Astrocyte of the hippocampus (primary cell): ENCODE data around the gene SMOC1.

Experiments used
- DNase-seq: peaks from one replicate; pipeline ENCODE4 v3.0.0; 2011; ENCODE audit warnings: low read depth, low spot score

The SMOC1 gene

DNA sequence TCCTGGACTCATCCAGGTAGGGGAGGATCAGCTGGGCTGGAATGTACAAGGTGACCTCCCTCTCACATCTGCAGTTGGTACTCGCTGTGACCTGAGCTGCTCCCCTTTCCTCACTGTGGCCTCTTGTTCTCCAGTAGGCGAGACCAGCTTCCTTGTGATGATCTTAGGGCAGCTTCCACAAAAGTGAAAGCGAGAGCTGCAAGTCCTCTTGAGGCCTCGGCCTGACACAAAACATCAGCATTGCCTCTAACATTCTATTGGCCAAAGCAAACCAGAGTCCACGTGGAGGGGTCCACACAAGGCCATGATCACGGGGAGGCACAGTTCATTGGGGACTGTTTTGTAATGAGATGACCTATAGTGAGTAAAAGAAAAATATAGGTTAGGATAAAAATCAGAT is 127.5 kb downstream of the SMOC1 start:
- no peak for DNase-seq

DNA sequence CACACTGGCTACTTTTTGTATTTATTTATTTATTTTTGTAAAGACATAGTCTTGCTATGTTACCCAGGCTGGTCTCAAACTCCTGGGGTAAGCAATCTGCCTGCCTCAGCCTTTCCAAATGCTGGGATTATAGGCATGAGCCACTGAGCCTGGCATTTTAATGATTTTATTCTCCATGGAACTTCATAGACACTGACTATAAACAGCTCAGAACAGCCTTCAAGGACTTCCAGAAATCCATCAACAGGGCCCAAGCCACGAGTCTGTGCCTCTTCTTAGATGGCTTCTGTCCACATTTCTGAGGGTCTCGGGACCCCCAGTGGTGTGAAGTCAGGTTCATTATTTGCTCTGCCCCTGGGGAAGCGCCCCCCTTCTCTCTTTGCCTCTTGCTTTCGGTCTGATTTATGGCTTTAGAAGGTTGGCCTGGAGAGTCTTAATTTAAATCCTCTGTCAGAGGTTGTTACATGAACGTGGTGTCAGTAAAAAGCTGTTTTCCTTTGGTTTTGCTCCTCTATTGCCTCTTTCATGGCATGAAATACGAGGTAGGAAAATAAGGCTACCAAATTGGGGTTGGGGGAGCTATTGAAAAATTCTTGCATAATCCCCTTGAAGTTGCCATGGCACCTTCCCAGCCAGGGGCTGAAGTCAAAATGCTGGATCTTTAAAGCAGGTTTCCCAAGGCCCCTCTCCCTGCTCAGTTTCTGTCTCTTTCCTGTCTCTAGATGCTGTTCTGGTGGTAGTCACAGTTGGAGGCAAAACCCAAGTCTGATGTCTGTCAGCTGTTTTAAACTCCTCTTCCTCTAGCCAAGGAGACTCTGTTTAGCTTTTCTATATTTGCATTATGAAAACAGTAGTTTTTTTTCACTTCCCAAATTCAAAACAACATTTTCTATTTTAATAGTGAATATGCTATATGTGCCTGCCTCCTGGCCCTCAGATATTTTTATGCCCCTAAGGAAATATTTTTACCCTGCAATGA is 129.4 kb downstream of the SMOC1 start:
- DNase-seq = no peak

DNA sequence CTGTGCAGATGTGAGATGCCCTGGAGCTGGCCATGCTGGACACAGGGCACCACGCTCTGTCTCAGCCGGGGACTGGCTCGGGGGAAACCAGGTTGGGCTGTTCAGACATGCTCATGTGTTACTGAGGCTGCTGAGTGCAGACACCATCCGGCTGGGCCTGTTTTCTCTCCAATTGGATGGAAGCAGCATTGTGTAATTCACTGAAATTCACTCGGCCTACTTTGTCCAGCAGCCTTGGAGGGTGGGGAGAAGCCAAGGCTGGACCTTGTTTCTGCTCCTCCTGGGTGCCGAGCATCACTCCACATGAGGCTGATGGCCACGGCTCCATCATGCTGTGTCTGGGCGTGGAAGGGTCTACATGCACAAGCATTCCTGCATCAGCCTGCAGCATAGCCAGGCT is 130.7 kb downstream of the SMOC1 start:
- no peak for DNase-seq

DNA sequence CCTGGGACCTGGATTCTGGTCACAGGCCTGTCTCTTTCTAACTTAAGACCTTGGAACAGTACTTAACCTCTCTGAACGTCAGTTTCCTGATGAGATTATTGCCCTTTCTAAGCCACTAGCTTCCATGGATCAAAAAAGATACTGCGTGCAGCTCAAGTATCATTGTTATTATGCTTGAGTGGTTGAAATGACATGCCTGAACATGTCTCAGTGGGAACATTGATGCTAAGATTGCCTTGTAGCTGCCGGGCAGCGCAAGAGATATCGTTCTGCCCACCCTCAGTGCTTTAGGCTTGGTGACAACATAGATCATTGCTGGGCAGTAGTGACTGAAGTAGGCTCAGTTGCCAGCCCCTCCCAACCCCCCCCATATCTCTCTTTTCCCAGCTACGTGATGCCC is 131.9 kb downstream of the SMOC1 start:
- no peak for DNase-seq

DNA sequence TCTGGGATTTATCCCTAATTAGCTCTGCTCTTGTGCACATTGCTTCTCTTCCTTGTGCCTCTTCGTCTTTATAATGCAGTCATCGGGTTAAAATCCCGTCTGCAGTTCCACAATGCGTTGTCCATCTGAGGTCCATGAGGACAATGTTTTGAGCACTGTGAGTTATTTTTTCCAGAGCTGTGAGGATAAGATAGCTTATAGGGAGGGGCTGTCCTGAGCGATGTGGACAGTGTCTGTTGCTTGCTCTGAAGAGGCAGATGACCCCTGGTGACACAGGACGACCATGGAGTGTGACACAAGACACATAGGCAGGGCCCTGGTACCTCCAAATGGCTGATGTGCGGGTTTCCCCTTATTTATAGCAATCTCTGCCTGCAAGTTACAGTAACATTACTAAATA is 132.5 kb downstream of the SMOC1 start:
- DNase-seq = no peak

DNA sequence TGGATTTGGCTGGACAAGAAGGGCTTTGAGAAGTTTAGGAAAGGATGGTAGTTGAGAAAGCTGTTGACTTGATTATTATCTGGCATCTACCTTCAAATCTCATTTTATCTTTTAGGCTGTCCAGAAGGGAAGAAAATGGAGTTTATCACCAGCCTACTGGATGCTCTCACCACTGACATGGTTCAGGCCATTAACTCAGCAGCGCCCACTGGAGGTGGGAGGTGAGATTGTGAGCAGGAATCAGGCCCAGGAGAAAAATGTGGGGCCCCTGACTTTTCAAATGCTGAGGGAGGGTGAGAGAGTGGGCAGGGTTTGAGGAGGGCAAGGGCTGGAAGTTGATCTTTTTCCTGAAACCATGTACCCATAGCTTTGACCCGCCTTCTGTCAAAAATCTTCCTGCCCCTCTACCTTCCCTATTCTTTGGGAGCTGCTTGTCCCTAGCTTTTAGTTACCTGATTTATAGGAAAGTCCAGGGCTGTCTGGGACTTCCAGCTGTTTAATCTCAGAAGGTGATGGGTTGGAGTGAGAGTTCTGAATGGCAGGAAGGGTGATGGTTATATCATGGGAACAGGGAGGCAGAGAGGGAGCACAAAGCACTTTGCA is 134.2 kb downstream of the SMOC1 start:
- DNase-seq = no peak

DNA sequence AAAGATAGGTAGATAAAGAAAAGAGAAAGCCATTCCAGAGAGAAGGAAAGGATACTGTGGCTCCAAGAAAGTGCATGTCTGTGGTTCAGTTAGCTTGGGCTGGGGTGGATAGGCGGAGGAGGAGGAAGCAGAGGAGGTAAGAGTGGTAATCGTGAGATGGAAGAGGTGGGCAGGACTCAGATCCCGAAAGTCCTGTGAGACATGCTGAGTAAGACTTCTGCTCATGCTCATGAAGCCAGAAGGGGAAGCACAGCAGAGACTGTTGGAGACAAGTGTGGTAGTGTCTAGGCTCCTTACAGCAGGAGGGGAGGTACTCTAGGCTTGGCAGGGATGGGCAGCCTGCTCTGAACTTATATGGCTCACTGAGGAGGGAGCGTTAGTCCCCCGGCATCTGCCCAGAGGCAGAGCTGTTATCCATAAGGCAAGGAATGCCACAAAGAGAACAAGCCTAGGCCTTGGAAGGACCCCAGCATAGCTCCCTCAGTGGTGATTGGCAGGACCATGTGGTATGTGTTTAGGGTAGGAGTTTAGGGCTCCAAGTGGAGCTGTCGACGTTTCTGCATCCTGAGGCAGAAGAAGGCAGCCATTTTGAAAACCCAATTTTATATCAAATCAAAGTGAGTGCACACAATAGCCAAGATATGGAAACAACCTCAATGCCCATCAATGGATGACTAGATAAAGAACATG is 135.3 kb downstream of the SMOC1 start:
- DNase-seq = no peak

DNA sequence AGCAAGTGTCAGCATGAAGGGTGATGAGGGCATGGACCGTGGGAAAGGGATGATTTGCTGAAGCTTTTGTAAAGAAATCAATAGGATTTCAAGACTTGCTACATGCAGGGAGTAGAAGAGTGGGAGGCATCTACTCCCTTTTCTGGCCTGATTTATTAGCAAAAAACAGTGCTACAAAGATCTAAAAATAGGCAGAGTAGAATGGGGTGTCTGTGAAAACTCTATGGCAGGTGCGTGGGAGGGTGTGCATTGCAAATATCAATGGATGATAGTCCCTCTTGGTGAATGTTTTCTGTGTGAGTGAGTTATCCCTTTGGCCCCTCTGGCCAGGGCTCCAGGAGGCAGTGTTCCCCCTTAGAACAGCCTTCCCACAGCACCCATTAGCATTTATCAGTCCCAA is 139.0 kb downstream of the SMOC1 start:
- DNase-seq = no peak

DNA sequence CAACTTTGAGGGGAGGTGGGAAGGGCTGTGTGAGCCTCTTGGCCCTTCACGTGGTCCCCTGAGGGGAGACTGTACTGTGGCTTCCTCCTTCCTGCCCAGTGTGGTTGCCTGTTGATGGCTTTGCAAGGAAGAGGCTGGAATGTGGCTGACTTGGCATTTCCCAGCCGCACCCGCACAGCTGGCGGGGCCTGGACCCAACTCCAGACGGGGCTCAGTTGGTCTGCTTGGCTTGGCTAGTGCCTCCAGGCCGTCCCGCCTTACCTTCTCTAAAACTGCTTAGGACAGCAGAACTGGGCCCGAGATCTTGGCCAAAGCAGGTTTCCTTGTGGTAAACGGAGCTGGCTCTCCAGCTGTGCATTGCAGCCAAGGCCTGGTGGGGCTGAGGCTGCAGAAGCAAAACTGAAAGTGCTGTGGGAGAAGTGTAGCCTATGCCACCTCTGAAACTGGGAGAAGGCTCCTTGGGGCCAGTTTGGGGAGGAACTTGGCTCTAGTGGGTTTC is 139.5 kb downstream of the SMOC1 start:
- no peak for DNase-seq

DNA sequence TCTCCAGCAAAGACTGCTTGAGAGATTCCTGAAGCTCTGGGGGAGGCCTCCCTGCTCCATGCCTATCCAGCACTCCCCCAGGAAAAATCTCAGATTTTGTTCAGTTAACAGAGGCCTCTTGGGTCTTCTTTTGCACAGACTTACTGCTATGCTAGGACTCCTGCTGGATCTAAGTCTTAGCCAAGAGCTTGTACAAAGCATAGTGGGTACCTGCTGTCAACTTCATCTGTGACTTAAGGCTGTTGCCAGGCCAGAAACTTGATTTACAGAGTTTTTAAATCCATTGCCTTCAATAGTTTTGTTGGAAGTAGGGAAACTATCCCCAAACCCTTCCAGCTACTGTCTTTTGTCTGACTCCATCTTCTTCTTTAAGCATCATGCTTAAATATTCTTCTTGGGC is 140.5 kb downstream of the SMOC1 start:
- no peak for DNase-seq

DNA sequence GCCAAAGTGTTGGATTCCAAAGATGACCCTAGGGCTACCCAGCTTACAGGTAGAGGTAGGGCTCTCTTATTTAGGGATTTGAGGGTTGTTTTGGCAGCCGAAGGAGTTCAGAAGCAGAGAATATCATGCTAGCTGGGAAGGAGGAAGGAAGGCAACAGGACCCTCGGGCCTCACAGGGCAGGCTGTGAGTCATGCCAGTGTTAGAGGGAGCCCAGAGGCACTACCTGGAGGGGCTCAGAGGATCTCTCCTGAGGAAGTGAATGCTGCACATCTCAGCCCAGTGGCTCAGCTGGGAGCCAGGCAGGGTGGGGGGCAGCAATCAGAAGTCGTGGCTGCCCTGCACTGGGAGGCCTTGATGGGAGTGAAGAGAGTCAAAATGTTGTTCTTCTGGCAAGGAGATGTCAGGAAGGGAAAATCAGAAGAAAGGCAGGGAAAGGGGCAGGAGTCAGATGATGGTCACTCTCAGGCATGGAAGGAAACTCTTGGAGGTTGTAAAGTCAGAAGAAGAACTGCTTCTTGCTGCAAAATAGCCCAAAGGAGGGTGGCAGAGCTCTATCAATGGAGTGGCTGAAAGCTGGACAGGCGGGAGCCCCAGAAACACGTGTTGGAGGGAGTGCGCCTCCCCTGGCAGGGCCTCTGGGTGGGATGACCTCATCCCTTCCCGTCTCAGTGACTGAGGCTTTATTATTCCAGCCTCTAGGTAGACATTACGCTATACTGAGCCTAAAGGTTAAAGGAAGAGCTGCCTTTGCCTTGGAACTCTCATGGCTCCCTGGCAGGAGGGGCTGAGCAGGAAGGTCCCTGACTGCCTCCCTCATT is 141.3 kb downstream of the SMOC1 start:
- no peak for DNase-seq

DNA sequence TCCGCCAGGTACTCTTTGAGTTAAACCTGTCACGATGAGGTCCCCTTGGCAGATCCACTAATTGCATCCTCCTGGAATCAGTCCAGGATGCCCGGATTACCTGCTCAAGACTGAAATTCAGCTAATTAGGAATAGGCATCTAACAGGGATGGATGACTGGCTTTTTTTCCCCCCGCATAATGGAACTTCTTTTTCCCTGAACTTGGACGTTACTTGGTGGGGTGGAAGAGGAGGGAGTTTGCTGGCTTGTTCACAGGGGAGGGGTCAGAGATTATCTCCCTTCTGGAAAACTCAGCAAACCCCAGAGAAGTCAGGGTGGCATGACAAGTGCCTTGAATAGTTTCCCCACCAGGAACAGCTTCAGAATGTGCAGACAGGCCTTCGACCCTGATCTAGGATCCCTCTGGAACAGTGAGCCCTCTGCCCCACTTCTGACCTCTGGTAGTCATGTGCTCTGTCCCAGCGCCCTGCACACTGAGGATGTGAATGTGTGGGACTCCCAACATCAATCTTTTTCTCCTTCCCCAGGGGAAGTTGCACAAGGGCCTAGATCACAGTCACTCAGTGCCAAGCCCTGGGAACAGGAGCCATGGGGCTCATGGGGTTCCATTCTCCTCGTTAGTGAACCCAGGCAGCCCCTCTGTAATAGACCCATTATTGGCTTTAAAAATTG is 142.5 kb downstream of the SMOC1 start:
- DNase-seq = no peak

DNA sequence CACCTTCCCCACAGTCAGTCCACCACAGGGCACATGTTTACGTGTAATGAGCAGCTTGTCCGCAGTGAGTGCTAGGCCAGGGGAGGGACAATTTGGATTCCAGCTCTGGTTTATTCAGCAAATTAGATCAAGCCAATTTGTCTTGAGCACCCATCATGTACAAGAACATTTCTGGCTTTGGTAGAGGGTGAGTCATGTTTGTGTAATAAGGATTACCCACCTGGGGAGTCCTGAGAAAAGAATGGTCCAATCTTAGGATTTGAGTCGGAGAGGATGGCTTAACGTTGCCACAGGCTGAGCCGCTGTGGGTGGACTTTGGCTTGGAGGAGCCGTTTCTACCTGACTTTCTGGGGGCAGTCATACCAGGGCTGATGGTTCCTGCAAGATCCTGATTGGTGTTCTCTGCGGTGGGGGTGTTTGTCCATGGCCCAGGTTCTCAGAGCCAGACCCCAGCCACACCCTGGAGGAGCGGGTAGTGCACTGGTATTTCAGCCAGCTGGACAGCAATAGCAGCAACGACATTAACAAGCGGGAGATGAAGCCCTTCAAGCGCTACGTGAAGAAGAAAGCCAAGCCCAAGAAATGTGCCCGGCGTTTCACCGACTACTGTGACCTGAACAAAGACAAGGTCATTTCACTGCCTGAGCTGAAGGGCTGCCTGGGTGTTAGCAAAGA is 143.7 kb downstream of the SMOC1 start:
- no peak for DNase-seq

DNA sequence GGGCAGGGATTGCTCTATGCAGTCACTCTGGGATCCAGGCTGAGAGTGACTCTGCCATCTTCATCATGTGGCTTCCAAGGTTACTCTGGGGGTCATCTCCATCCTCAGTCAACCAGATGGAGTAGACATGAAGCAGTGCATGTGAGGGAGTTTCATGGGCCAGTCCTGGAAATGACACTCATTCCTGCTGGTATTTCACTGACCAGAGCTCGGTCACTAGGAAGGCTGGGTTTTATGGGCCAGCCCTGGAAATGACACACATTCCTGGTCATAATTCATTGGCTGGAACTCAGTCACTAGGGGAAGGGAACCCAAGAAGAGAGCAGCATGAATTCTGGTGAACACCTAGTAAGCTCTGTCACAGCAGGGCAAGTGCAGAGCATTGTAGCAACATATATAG is 144.7 kb downstream of the SMOC1 start:
- DNase-seq = no peak

DNA sequence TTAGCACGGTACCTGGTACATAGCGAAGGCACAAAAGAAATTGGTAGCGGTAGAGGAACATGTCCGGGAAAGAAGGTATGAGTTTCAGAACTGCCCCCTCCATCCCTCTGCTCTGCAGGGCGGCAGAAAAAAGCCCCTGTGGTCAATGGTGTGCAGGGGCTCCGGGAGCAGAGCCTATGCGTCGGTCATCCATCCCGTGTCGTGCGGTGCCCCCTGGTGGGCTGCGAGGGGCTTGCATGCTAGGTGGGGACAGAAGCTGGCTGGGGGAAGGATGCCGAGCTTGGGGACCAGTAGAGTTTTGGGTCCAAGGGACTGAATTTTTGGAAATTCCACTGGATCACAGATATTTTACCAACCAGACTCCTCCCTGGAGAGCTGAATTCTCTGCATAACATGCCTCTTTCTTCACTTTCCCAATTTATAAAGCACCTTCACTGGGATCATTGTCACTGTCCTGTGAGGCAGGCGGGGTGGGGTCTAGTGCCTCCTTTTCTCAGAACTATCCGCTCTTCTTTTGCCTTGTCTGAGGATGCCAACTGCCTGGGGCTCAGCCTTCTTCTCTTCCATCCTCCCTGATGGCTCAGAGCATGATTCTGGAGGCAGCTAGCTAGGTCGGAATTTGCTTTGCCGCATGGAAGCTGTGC is 148.7 kb downstream of the SMOC1 start:
- DNase-seq = peak; percentile 75

DNA sequence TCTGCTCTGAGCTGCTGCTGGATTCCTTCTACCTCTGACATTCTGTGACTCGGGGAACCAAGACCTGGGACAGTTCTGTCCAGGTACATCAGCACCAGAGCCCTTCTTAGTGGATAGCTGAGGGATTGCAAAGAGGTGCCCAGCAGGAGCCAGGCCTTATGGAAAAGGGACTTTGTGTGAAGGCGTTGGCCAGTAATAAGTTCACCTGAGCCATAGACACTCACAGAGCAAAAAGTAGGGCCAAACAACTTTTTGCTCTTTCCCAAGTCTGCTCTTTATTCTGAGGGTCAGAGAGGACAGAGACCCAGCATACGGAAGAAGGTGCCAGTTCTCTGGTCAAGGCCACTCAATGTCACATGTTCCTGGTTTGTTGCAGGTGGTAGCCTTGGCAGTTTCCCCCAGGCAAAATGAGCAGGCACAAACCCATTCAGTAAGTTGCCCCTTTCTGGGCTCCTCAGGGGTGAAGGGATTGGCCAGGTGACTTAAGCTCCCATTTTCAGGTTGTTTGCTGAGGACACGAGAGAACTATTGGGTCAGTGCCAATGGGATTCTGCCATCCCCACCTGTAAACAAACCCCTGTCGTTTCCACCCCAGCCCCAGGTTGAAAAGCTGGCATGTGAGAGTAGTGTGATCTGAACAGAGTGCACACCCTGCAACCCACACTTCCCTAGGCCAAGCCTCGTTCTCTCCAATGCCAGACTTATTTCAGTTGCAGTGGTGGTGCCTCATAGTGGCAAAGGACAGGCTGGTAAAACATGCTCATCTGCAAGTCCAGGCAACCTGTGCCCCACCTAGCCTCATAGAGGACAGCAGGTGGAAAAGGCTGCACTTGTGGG is 150.3 kb downstream of the SMOC1 start:
- DNase-seq = no peak

DNA sequence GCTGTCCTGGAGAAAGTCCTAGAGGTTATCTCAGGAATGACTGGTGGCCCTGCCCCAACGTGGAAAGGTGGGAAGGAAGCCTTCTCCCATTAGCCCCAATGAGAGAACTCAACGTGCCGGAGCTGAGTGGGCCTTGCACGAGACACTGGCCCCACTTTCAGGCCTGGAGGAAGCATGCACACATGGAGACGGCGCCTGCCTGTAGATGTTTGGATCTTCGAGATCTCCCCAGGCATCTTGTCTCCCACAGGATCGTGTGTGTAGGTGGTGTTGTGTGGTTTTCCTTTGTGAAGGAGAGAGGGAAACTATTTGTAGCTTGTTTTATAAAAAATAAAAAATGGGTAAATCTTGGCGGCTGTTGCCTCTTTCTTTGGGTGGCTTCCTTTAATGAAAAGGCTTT is 152.8 kb downstream of the SMOC1 start:
- DNase-seq = no peak

DNA sequence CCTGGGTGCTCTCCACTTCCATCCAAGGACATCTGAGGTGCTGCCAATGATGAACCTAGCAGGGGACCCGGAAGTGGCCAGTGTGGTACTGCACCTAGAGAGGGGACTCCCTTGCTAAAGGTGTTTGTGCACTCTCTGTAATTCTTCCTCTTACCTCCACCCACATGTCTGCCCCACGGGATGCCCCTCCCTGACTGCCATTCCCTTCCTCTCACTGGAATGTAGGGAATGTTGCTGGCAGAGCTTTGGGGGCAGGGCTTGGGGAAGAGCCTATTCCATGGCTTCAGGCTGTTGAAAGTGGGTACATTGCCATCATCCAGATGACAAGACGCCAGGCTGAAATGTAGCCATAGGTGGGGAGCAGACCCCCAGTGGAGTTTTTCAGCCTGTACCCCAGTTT is 153.2 kb downstream of the SMOC1 start:
- peak; percentile 16 for DNase-seq

DNA sequence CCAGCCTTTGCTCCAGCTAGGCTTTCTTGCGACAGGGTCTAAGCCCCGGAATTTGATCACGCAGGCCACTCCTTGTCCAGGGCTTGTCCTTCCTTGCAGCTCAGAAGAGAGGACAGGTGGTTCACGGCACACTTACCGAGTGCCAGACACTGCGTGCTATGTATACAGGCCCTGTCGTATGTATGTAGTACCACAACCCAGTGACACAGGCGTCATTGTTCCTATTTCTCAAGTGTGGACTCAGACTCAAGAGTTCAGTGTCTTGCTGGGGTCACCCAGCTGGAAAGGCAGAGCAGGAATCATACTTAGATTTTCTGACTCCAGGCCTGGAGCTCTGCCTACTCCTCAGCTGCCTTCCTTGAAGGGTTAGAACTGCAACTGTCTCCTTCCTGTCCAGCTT is 153.9 kb downstream of the SMOC1 start:
- DNase-seq = no peak
